T-cell (primary cell): ENCODE results near the gene ANKRD63. TPM values are rescaled to one million over a fixed set of nuclear protein-coding genes. Genes with fewer than 3 reads are reported as not detected.

ENCODE experiments used
- ATAC-seq, 4 experiments: fragments of 200-7000 bp in 3 of 4; fragments of 150-1000 bp in 1 of 4; cut with Tn5 transposase; replicated peaks in 1 of 4; 1 replicate in 3 of 4; 2 replicates in 1 of 4; pipeline ENCODE4 v1.10.0; 2021; ENCODE audit warnings: moderate library complexity in 3 of 4, mild to moderate bottlenecking in 2 of 4, moderate number of reproducible peaks in 1 of 4
- CTCF ChIA-PET, 2 donors: fragments of 300-600 bp; sonication (Branson Sonifier 250); formaldehyde crosslinking; loops; one replicate each; lab custom pipeline; 2022; ENCODE audit warnings: antibody characterized with exemption in 2 of 2; lab: Charles Lee
- POLR2A ChIA-PET, 2 donors: fragments of 300-600 bp; sonication (Branson Sonifier 250); formaldehyde crosslinking; loops; one replicate each; lab custom pipeline; 2022; ENCODE audit warnings: antibody characterized with exemption in 2 of 2; lab: Charles Lee
- DNase-seq, 35 experiments: peaks; one replicate each; pipeline versions ENCODE4 v3.0.0 to v3.0.0-alpha.2; 2013 to 2023
- H3K27ac ChIP-seq: one replicate; pipeline ENCODE4 v1.5.1; 2013; ENCODE audit warnings: low read length
- H3K27me3 ChIP-seq, 2 experiments: replicated peaks in 1 of 2; 1 replicate in 1 of 2; 2 replicates in 1 of 2; pipeline versions ENCODE4 v1.6.1 to v1.7.0; 2013; ENCODE audit warnings: low read length in 1 of 2, mixed read lengths in 1 of 2; ENCODE audit not compliant: control insufficient read depth in 2 of 2, insufficient read depth in 2 of 2; ENCODE audit errors: extremely low read depth in 1 of 2
- H3K36me3 ChIP-seq, 2 donors: 1 replicate in 1 of 2; 2 replicates in 1 of 2; pipeline versions ENCODE4 v1.6.1 to v1.7.0; 2013; ENCODE audit warnings: low read length in 1 of 2; ENCODE audit not compliant: control insufficient read depth in 2 of 2, insufficient read depth in 1 of 2; ENCODE audit errors: extremely low read depth in 1 of 2
- H3K4me1 ChIP-seq, 2 experiments: 1 replicate in 1 of 2; 2 replicates in 1 of 2; pipeline versions ENCODE4 v1.6.1 to v1.7.0; 2013; ENCODE audit warnings: low read length in 2 of 2, mixed read lengths in 1 of 2; ENCODE audit not compliant: insufficient read depth in 2 of 2, control insufficient read depth in 1 of 2; ENCODE audit errors: extremely low read depth in 1 of 2
- H3K4me3 ChIP-seq, 2 donors: 1 replicate in 1 of 2; 2 replicates in 1 of 2; pipeline versions ENCODE4 v1.5.1 to v1.7.0; 2013; ENCODE audit warnings: mild to moderate bottlenecking in 2 of 2, low read length in 1 of 2, moderate library complexity in 1 of 2; ENCODE audit not compliant: control insufficient read depth in 1 of 2; ENCODE audit errors: extremely low read depth in 1 of 2
- H3K9me3 ChIP-seq: 2 replicates; pipeline ENCODE4 v1.7.0; 2013
- H3K27ac Mint-ChIP-seq, 2 donors: one replicate each; pipeline ENCODE4 v1.8.0; 2020 to 2021; ENCODE audit warnings: mild to moderate bottlenecking in 2 of 2, mixed read lengths in 2 of 2
- H3K27me3 Mint-ChIP-seq, 2 donors: one replicate each; pipeline ENCODE4 v1.8.0; 2021 to 2022; ENCODE audit warnings: mixed read lengths in 2 of 2
- H3K36me3 Mint-ChIP-seq: one replicate; pipeline ENCODE4 v1.8.0; 2021; ENCODE audit warnings: mixed read lengths
- H3K4me1 Mint-ChIP-seq, 3 donors: one replicate each; pipeline ENCODE4 v1.8.0; 2020 to 2022; ENCODE audit warnings: mixed read lengths in 3 of 3, mild to moderate bottlenecking in 1 of 3
- H3K4me3 Mint-ChIP-seq, 3 donors: one replicate each; pipeline ENCODE4 v1.8.0; 2020 to 2022; ENCODE audit warnings: mild to moderate bottlenecking in 3 of 3, mixed read lengths in 3 of 3, moderate library complexity in 3 of 3
- H3K9me3 Mint-ChIP-seq, 3 donors: one replicate each; pipeline ENCODE4 v1.8.0; 2020 to 2022; ENCODE audit warnings: mixed read lengths in 3 of 3
- WGBS: methylation state at CpG from one replicate; pipeline ENCODE4 v1.1.5; 2013; ENCODE audit warnings: missing lambda C conversion rate; ENCODE audit not compliant: insufficient coverage; 5-methylcytosine and 5-hydroxymethylcytosine counted together
- total RNA-seq, 35 experiments: library from RNA in 6 of 35; stranded (reverse) in 6 of 35; fragments of 120-200 nt in 1 of 35; gene quantifications; one replicate each; pipeline versions ENCODE4 v1.2.1 to v1.2.4 and lab custom pipeline; 2013 to 2026

Gene ANKRD63
- total RNA-seq, 5 donors from 2014 or later (not counting 1 experiment from before 2014, with no cell fraction given), result 0.23 to 0.38 TPM; not detected in 3

DNA sequence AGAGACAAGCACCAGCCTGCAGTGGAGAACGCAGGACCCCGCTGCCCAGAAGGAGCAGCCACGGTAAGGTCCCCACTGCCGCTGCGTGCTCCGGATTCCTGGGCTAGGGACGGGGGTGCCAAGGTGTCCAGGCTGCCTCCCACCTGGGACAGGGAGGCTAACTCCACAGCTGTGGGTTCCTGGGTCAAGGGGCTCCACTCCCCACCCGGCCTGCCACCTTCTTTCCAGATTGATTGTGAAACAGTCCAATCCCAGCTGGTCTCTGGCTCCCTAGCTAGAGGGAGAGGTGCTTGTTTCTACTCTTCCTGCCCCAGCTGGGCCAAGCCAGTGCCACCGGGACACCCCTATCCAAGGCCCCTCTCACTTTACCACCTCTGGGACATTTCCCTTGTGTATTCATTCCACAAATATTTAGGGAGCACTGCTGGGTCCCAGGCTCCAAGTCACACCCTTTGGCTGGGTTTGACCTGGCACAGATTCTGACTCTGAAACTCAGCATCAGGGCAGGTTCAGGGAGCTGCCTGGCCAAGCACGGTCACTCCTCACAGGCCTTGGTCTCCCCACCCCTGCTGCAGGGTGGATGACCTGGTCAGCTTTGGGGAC is 42.1 kb downstream of the ANKRD63 start:
- DNase-seq, result peak in 1 of 35 experiments; percentile 11
- Histone ChIP-seq H3K27me3 (peaks cover 0 to 44% of the 10 kb centered on the region in 2 experiments), H3K4me3 (no peak overlapping the region), H3K27ac (no peak overlapping the region), H3K9me3 (no peaks in the 10 kb centered on the region), H3K36me3 (no peaks in the 10 kb centered on the region), H3K4me1 (peaks cover 0 to 11% of the 10 kb centered on the region in 2 experiments)
- no peak overlapping the region for H3K4me3 Mint-ChIP-seq
- no peaks in the 10 kb centered on the region for H3K36me3 Mint-ChIP-seq
- ChIA-PET POLR2A (no interaction called here), CTCF (no interaction called here)
- WGBS, result 95% methylated on average over 8 of the region's 10 CpGs
- H3K4me1 Mint-ChIP-seq, result peaks cover 6 to 9% (median 9%) of the 10 kb centered on the region in 3 donors
- no peaks in the 10 kb centered on the region for H3K9me3 Mint-ChIP-seq
- H3K27ac Mint-ChIP-seq, result no peak overlapping the region
- peaks cover 16 to 30% of the 10 kb centered on the region in 2 donors for H3K27me3 Mint-ChIP-seq
- ATAC-seq, result no peak

DNA sequence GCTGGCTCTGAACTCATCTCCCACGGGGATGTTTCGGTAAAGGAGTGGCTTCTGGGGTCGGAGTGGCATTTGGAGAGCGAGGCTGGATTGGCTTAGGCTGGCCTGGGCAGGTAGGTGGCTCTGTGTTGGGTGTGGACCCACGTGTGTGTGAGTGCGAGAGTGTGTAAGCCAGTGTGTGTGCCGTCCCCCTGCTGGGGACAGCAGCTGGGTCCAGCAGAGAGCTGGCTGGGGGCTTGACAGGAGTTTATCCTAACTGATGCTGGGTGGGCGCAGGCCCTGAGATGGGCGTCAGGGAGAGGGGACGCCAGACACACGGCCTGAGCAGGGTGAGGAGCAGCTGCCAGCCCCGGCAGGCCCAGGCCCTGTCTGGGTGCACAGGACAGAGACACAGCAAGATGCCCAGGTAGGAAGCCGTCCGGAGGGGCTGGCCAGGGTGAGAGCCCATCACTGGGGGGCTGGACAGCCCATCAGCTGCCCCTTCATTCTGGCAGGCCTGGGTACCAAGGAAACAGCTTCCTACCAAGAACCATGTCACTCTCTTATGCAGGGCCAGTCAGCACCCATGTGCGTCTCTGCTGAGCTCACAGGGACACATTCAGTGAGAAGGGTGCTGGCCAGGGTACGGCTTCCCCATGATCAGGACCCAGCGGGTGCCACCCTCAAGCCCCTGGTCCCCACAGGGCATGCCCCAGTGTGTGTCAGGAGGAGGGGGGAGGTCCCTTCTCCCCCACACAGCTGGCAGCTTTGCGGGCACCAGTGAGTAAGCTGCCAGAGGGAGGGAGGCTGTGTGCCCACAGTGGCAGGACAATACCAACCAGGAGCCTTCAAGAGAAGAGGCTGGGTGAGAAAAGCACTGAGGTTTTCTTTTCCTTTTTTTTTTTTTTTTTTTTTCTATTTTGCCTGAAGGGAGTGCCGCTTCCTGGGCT is 42.9 kb downstream of the ANKRD63 start:
- DNase-seq (peak in 1 of 35 experiments; percentile 9), ATAC-seq (no peak)
- Mint-ChIP-seq H3K27ac (peak overlapping the region in 1 of 2 donors; percentile 33), H3K4me3 (peak overlapping the region in 1 of 3 donors; percentile 40), H3K4me1 (peaks cover 6 to 9% (median 9%) of the 10 kb centered on the region in 3 donors), H3K36me3 (no peaks in the 10 kb centered on the region), H3K9me3 (no peaks in the 10 kb centered on the region), H3K27me3 (peaks cover 16 to 30% of the 10 kb centered on the region in 2 donors)
- H3K4me3 ChIP-seq, result no peak overlapping the region
- ChIA-PET POLR2A (no interaction called here), CTCF (no interaction called here)
- peaks cover 0 to 11% of the 10 kb centered on the region in 2 experiments for H3K4me1 ChIP-seq
- H3K36me3 ChIP-seq, result no peaks in the 10 kb centered on the region
- WGBS, result 88% methylated on average over 15 of the region's 19 CpGs
- H3K27me3 ChIP-seq, result peaks cover 0 to 44% of the 10 kb centered on the region in 2 experiments
- no peak overlapping the region for H3K27ac ChIP-seq
- H3K9me3 ChIP-seq, result no peaks in the 10 kb centered on the region

DNA sequence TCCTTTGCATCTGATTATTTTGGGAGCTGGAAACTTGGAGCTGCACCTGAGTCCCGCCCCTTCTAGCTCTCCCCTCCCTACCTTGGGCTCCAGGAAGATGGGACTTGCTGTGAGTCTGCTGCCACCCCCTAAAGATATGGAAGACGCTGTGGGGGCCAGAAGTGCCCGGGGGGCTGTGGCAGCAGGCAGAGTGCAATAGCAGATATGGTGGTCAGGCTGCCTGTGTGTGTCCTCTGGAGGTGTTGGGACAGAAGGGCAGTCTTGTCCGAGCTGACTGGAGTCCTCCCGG is 43.5 kb downstream of the ANKRD63 start:
- peaks cover 16 to 30% of the 10 kb centered on the region in 2 donors for H3K27me3 Mint-ChIP-seq
- H3K9me3 ChIP-seq, result no peaks in the 10 kb centered on the region
- H3K27ac Mint-ChIP-seq, result peak overlapping the region in 1 of 2 donors; percentile 33
- peak overlapping the region in 1 of 2 donors; percentile 46 for H3K4me3 ChIP-seq
- peaks cover 0 to 11% of the 10 kb centered on the region in 2 experiments for H3K4me1 ChIP-seq
- no peak overlapping the region for H3K27ac ChIP-seq
- no peaks in the 10 kb centered on the region for H3K36me3 Mint-ChIP-seq
- no peaks in the 10 kb centered on the region for H3K36me3 ChIP-seq
- H3K27me3 ChIP-seq, result peaks cover 0 to 44% of the 10 kb centered on the region in 2 experiments
- POLR2A ChIA-PET, result interaction anchor here in 1 of 2 donors (1.0 kb wide), 1 partner anchor 11 kb away, joined by 3 read pairs; no protein-coding TSS in a partner anchor
- peak overlapping the region in 1 of 3 donors; percentile 40 for H3K4me3 Mint-ChIP-seq
- no peaks in the 10 kb centered on the region for H3K9me3 Mint-ChIP-seq
- DNase-seq (peak in 1 of 35 experiments; percentile 5), ATAC-seq (no peak)
- 83% methylated on average over 2 of the region's 5 CpGs for WGBS
- peaks cover 6 to 9% (median 9%) of the 10 kb centered on the region in 3 donors for H3K4me1 Mint-ChIP-seq
- CTCF ChIA-PET, result interaction anchor here in 1 of 2 donors (0.6 kb wide), 1 partner anchor 22 kb away, joined by 3 read pairs; no protein-coding TSS in a partner anchor

DNA sequence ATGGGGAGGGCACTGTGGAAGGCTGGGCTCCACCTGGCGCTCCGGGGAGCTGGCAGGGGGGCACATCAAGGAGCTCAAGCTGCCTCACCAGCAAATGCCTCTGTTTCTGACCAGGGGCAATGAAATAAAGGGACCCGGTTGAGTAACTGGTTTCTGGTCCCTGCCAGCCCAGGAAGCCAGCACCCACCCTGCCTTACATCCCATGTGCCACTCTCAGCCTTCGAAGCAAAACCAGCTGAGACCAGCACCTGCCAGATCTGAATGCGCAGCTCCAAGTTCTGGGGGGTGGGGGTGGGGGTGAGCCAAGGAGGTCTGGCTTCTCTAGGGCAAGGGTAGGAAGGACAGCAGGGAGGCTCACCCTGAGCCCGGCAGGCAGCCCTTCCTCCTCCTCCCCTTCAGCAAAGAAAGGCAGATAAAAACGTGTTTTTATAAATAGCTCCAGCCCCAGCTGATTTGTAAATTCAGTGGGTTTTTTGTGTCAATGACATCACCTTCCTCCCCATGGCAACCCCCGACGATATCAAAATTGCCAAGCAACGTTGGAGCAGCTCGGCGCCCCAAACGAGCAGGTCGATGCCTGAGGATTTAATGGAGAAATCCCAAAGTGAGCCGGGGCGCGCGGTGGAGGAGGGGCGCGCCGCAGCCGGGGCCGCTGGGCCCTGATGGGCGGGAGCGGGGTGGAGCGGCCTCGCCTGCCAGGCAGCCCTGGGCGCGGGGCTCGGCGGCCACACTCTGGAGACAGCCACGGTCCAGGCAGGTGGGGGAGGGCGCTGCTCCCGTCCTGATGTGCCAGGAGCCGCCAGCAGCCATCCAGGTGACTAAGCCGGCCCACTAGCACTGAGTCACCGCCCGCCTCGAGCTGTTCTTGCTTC is 44.1 kb downstream of the ANKRD63 start, which contains the start of gene PAK6:
Gene PAK6 (plus strand): TSS at position 532 of the 872 bp plus-strand sequence. CDS start 25,723 bp downstream, outside the sequence.
- H3K36me3 Mint-ChIP-seq, result no peaks in the 10 kb centered on the region
- ChIA-PET POLR2A (interaction anchor here in 1 of 2 donors (1.0 kb wide), 1 partner anchor 12 kb away, joined by 3 read pairs; no protein-coding TSS in a partner anchor), CTCF (interaction anchor here (0.6 to 0.7 kb wide), 3 partner anchors 16 to 101 kb away, joined by 3 to 10 read pairs (median 4); no protein-coding TSS in a partner anchor)
- Histone ChIP-seq H3K4me3 (peak within 1 kb of the TSS in 1 of 2 donors; percentile 46), H3K27ac (no peak within 1 kb of the TSS), H3K9me3 (no peaks in the 10 kb centered on the region), H3K4me1 (peaks cover 0 to 11% of the 10 kb centered on the region in 2 experiments), H3K36me3 (no peaks in the 10 kb centered on the region), H3K27me3 (peaks cover 0 to 44% of the 10 kb centered on the region in 2 experiments)
- 4% methylated on average over 28 of the region's 39 CpGs for WGBS
- H3K4me1 Mint-ChIP-seq, result peaks cover 6 to 9% (median 9%) of the 10 kb centered on the region in 3 donors
- H3K27me3 Mint-ChIP-seq, result peaks cover 16 to 30% of the 10 kb centered on the region in 2 donors
- peak within 1 kb of the TSS in 1 of 2 donors; percentile 33 for H3K27ac Mint-ChIP-seq
- no peaks in the 10 kb centered on the region for H3K9me3 Mint-ChIP-seq
- DNase-seq (peak in 9 of 35 experiments; percentile 2 to 27 (median 12)), ATAC-seq (peak in 1 of 4 experiments; percentile 47)
- peak within 1 kb of the TSS; percentile 17 to 49 (median 46) for H3K4me3 Mint-ChIP-seq

DNA sequence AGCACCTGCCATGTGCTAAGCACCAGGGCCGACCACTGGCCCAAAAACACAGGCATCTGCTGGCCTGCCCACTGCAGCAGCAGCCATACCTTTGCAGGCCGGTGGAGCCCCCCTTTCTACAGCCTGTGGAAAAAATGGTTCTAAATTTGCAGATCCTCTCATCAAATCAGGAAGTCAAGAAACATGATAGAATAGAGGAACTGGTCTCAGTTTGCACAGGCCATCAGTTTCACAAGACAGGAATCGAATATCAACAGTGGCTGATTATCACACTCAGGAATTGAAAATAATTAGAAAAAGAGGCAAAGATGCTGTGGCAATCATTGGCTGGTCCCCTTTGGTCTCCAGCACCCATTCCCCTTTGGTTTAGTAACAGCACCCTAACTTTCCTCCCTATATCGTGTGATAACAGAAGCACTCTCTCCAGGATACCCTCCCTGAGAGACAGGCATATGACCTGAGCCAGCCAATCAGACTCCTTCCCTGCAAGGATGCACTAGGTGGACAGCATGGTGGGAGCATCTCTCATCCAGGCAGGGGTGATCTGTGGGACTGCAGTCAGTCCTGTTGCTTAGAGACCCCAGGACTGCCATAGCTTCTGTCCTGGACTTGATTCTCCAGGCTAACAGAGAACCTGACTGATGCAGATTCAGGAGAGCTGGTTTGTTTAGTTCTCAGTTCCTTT is 47.5 kb downstream of the ANKRD63 start:
- Mint-ChIP-seq H3K4me3 (no peak overlapping the region), H3K9me3 (no peaks in the 10 kb centered on the region), H3K27ac (no peak overlapping the region), H3K4me1 (peaks cover 6 to 9% (median 9%) of the 10 kb centered on the region in 3 donors), H3K36me3 (no peaks in the 10 kb centered on the region), H3K27me3 (peaks cover 16 to 24% of the 10 kb centered on the region in 2 donors)
- Histone ChIP-seq H3K4me3 (no peak overlapping the region), H3K27ac (no peak overlapping the region), H3K36me3 (no peaks in the 10 kb centered on the region), H3K4me1 (peaks cover 0 to 11% of the 10 kb centered on the region in 2 experiments), H3K27me3 (peaks cover 0 to 23% of the 10 kb centered on the region in 2 experiments), H3K9me3 (no peaks in the 10 kb centered on the region)
- POLR2A ChIA-PET, result no interaction called here
- peak in 1 of 35 experiments; percentile 20 for DNase-seq
- WGBS, result no CpG with 5 or more reads among the region's 4 CpGs
- no peak for ATAC-seq
- CTCF ChIA-PET, result interaction anchor here (0.6 to 0.7 kb wide), 2 partner anchors 220 to 358 kb away, joined by 3 to 4 read pairs; no protein-coding TSS in a partner anchor
